ENCODE results near the gene ASPG. TPM values are rescaled to one million over a fixed set of nuclear protein-coding genes. Genes with fewer than 3 reads are reported as not detected.

Gene ASPG
- total and polyA plus RNA-seq, 2 donors (not counting 3 experiments of a cell fraction or from before 2014, with no cell fraction given), result not detected

- peaks cover 3% of the 10 kb centered on the region for H3K79me2 ChIP-seq (ENCODE audit: control insufficient read depth, insufficient read depth, low read length)
- POLR2A ChIA-PET, result no interaction called here
- H3K27ac ChIP-seq (ENCODE audit: insufficient read depth, low read depth, low read length), result no peak overlapping the region
- no peak overlapping the region for H3K9ac ChIP-seq (replicated peaks; ENCODE audit: extremely low read depth, insufficient read depth, low read length)
- intact Hi-C loops (cut with micrococcal nuclease) (no loop called here), dilution Hi-C loops (cut with MboI; ENCODE audit: extremely low pct_ligation_motif_present, low sequenced_read_pairs) (no loop called here)
- H3K9me1 ChIP-seq (replicated peaks; ENCODE audit: control insufficient read depth, extremely low read depth, insufficient read depth, low read length), result no peaks in the 10 kb centered on the region
- H2AFZ ChIP-seq (ENCODE audit: low read depth, low read length), result no peak overlapping the region
- no peak for TF ChIP-seq POLR2AphosphoS5 (IDR thresholded peaks at IDR 0.05; ENCODE audit: insufficient read depth, low read depth, low read length)
- TF ChIP-seq MAX (IDR thresholded peaks at IDR 0.05; ENCODE audit: insufficient read depth, insufficient read length), result no peak
- TF ChIP-seq EZH2 (IDR thresholded peaks at IDR 0.05; ENCODE audit: borderline replicate concordance, low read depth, low read length, severe bottlenecking), result no peak
- TF ChIP-seq, protein P1, sequence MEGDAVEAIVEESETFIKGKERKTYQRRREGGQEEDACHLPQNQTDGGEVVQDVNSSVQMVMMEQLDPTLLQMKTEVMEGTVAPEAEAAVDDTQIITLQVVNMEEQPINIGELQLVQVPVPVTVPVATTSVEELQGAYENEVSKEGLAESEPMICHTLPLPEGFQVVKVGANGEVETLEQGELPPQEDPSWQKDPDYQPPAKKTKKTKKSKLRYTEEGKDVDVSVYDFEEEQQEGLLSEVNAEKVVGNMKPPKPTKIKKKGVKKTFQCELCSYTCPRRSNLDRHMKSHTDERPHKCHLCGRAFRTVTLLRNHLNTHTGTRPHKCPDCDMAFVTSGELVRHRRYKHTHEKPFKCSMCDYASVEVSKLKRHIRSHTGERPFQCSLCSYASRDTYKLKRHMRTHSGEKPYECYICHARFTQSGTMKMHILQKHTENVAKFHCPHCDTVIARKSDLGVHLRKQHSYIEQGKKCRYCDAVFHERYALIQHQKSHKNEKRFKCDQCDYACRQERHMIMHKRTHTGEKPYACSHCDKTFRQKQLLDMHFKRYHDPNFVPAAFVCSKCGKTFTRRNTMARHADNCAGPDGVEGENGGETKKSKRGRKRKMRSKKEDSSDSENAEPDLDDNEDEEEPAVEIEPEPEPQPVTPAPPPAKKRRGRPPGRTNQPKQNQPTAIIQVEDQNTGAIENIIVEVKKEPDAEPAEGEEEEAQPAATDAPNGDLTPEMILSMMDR (IDR thresholded peaks at IDR 0.05; ENCODE audit: extremely low read depth in 1 of 2, insufficient read depth in 1 of 2, low read depth in 1 of 2, low read length in 2 of 2), result no peak
- no peak for TF ChIP-seq FOS (IDR thresholded peaks at IDR 0.05; ENCODE audit: borderline replicate concordance, insufficient read depth, low read length)
- TF ChIP-seq POLR2A (IDR thresholded peaks at IDR 0.05; ENCODE audit: low read depth, low read length), result no peak
- TF ChIP-seq JUN (IDR thresholded peaks at IDR 0.05; ENCODE audit: borderline replicate concordance, insufficient read depth, insufficient read length, low read depth), result no peak
- TF ChIP-seq MYC (IDR thresholded peaks at IDR 0.05; ENCODE audit: low read depth, low read length), result no peak
- no peak for TF ChIP-seq GATA2 (IDR thresholded peaks at IDR 0.05; ENCODE audit: insufficient read depth, insufficient read length, low read depth, low read length)
- no peak for FAIRE-seq
- H3K4me3 ChIP-seq (replicated peaks in 1 of 3; ENCODE audit: insufficient read depth in 1 of 3, low read depth in 1 of 3, low read length in 3 of 3), result no peak overlapping the region
- H3K4me1 ChIP-seq (ENCODE audit: control insufficient read depth, extremely low read depth, insufficient read depth, low read length), result peaks cover 14% of the 10 kb centered on the region
- BruUV-seq (replicated peaks), result no TSS peak
- no peaks in the 10 kb centered on the region for H3K27me3 ChIP-seq (ENCODE audit: control insufficient read depth in 2 of 2, insufficient read depth in 2 of 2, low read length in 2 of 2)
- no peaks in the 10 kb centered on the region for H4K20me1 ChIP-seq (replicated peaks; ENCODE audit: control insufficient read depth, extremely low read depth, insufficient read depth, low read length)
- CTCF ChIA-PET, result interaction anchor here (1.0 to 1.7 kb wide), 2 partner anchors 9 to 35 kb away, joined by 3 read pairs; no protein-coding TSS in a partner anchor
- no peaks in the 10 kb centered on the region for H3K9me3 ChIP-seq (replicated peaks; ENCODE audit: control insufficient read depth, insufficient read depth, low read length)
- no peak for DNase-seq (ENCODE audit: low read depth, low spot score)
- no peak overlapping the region for H3K4me2 ChIP-seq (ENCODE audit: insufficient read depth, low read length)
- H3K36me3 ChIP-seq (ENCODE audit: control insufficient read depth in 2 of 2, extremely low read depth in 1 of 2, insufficient read depth in 2 of 2, low read length in 2 of 2), result no peaks in the 10 kb centered on the region
Measured at GRCh38 chr14:104142136-104142945, 56.8 kb downstream of the ASPG start.

All from endothelial cell of umbilical vein (primary cell).